ENCODE measurements around the gene FGFR2.

GRCh38 chr10:121532292-121532864 is 65.9 kb downstream of the FGFR2 start:
- TF ChIP-seq CTCF (IDR thresholded peaks at IDR 0.05): no peak
- no peak for TF ChIP-seq POLR2A (IDR thresholded peaks at IDR 0.05)
